WTC11 (cell line): Measurements from ENCODE around the gene IFNA10. TPM values are rescaled to one million over a fixed set of nuclear protein-coding genes. Genes with fewer than 3 reads are reported as not detected.
"Not testable (repeated sequence)": the region's sequence is repeated elsewhere in the genome, so short reads cannot be mapped to it uniquely, and the experiment has no call there.

Experiments
- ATAC-seq: fragments of 200-7000 bp; cut with Tn5 transposase; 2 replicates; pipeline ENCODE4 v1.10.0; 2021; ENCODE audit warnings: mild to moderate bottlenecking, moderate library complexity
- CTCF ChIA-PET: fragments of 300-600 bp; sonication (Branson Sonifier 250); formaldehyde crosslinking; loops from one replicate; lab custom pipeline; 2021; ENCODE audit warnings: antibody characterized with exemption; lab: Charles Lee
- POLR2A ChIA-PET: fragments of 350-600 bp; sonication (Branson Sonifier 250); formaldehyde crosslinking; loops from one replicate; lab custom pipeline; 2021; ENCODE audit warnings: antibody characterized with exemption; lab: Charles Lee
- DNase-seq: peaks from one replicate; pipeline ENCODE4 v3.0.0; 2021; ENCODE audit warnings: low spot score
- H3K27ac Mint-ChIP-seq: 2 replicates; pipeline ENCODE4 v1.8.0; 2021; ENCODE audit warnings: mixed read lengths
- H3K27me3 Mint-ChIP-seq: 2 replicates; pipeline ENCODE4 v1.8.0; 2021; ENCODE audit warnings: low read depth, mild to moderate bottlenecking, moderate library complexity, mixed read lengths
- H3K36me3 Mint-ChIP-seq: 2 replicates; pipeline ENCODE4 v1.8.0; 2021; ENCODE audit warnings: mixed read lengths
- H3K4me1 Mint-ChIP-seq: 2 replicates; pipeline ENCODE4 v1.8.0; 2022; ENCODE audit warnings: mixed read lengths
- H3K4me3 Mint-ChIP-seq: 2 replicates; pipeline ENCODE4 v1.8.0; 2021; ENCODE audit warnings: mild to moderate bottlenecking, moderate library complexity, mixed read lengths
- H3K9me3 Mint-ChIP-seq: 2 replicates; pipeline ENCODE4 v1.8.0; 2021; ENCODE audit warnings: mixed read lengths
- ATF1 ChIP-seq: sonication (generic); formaldehyde crosslinking; IDR thresholded peaks from 2 replicates; pipeline ENCODE4 v1.8.1; 2023; ENCODE audit warnings: mild to moderate bottlenecking, moderate library complexity, missing genetic modification reagents
- ETV6 ChIP-seq: sonication (generic); formaldehyde crosslinking; IDR thresholded peaks from 2 replicates; pipeline ENCODE4 v1.8.1; 2022; ENCODE audit warnings: mild to moderate bottlenecking, missing genetic modification reagents
- GABPB1 ChIP-seq: sonication (generic); formaldehyde crosslinking; IDR thresholded peaks from 2 replicates; pipeline ENCODE4 v1.8.1; 2023; ENCODE audit warnings: mild to moderate bottlenecking, missing genetic modification reagents
- TEAD1 ChIP-seq: sonication (generic); formaldehyde crosslinking; IDR thresholded peaks from 2 replicates; pipeline ENCODE4 v1.8.0; 2022; ENCODE audit warnings: mild to moderate bottlenecking, missing genetic modification reagents
- TP53 ChIP-seq: sonication (generic); formaldehyde crosslinking; IDR thresholded peaks from 2 replicates; pipeline ENCODE4 v1.8.1; 2023; ENCODE audit warnings: mild to moderate bottlenecking, missing genetic modification reagents
- total RNA-seq: library from RNA; stranded (reverse); gene quantifications from 3 replicates; pipeline ENCODE4 v1.2.3, GENCODE V29; 2021
- TF ChIP-seq, protein P1 (sequence below): fragments of 250-450 bp; sonication (Bioruptor Pico); IDR thresholded peaks from 2 replicates; pipeline ENCODE4 v1.9.0; 2021; ENCODE audit warnings: mild to moderate bottlenecking, borderline replicate concordance
- TF ChIP-seq, protein P2 (sequence below): sonication (generic); formaldehyde crosslinking; IDR thresholded peaks from 2 replicates; pipeline ENCODE4 v1.8.1; 2023; ENCODE audit warnings: mild to moderate bottlenecking, moderate library complexity, missing genetic modification reagents
- TF ChIP-seq, protein P3 (sequence below): sonication (generic); formaldehyde crosslinking; IDR thresholded peaks from 2 replicates; pipeline ENCODE4 v1.8.1; 2023; ENCODE audit warnings: mild to moderate bottlenecking, missing genetic modification reagents
- TF ChIP-seq, protein P4 (sequence below): sonication (generic); formaldehyde crosslinking; IDR thresholded peaks from 2 replicates; pipeline ENCODE4 v1.8.1; 2023; ENCODE audit warnings: mild to moderate bottlenecking, missing genetic modification reagents, moderate library complexity
- TF ChIP-seq, protein P5 (sequence below): sonication (generic); formaldehyde crosslinking; IDR thresholded peaks from 2 replicates; pipeline ENCODE4 v1.8.0; 2022; ENCODE audit warnings: mild to moderate bottlenecking, missing genetic modification reagents
- TF ChIP-seq, protein P6 (sequence below): sonication (generic); formaldehyde crosslinking; IDR thresholded peaks from 2 replicates; pipeline ENCODE4 v1.8.0; 2022; ENCODE audit warnings: mild to moderate bottlenecking, missing genetic modification reagents

IFNA10 gene
- total RNA-seq, 1 experiment from 2014 or later: not detected

DNA sequence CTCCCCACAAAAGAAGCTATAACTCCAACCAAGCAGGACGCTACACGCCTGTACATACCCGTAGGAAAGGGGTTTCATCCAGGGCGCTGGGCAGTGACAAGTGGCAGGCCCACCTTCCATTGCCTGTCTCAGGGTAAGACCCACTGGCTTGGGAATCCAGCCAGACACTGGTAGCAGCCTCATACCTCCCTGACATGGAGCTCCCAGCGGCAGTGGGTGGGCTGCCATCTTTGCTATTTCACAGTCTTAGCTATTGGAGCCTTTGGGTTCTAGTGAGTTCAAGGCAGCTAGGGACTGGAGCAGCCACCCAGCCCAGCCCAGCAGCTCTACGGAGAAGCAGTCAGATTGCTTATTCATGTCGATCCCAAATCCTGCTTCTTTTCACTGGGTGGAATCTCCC, 3.4 kb upstream of the IFNA10 start (continued):
- TF ChIP-seq TEAD1 (no peak), GABPB1 (CRISPR knock-in tag) (no peak), TP53 (no peak), ATF1 (CRISPR knock-in tag) (no peak), ETV6 (CRISPR knock-in tag) (no peak)
- TF ChIP-seq, protein P1, sequence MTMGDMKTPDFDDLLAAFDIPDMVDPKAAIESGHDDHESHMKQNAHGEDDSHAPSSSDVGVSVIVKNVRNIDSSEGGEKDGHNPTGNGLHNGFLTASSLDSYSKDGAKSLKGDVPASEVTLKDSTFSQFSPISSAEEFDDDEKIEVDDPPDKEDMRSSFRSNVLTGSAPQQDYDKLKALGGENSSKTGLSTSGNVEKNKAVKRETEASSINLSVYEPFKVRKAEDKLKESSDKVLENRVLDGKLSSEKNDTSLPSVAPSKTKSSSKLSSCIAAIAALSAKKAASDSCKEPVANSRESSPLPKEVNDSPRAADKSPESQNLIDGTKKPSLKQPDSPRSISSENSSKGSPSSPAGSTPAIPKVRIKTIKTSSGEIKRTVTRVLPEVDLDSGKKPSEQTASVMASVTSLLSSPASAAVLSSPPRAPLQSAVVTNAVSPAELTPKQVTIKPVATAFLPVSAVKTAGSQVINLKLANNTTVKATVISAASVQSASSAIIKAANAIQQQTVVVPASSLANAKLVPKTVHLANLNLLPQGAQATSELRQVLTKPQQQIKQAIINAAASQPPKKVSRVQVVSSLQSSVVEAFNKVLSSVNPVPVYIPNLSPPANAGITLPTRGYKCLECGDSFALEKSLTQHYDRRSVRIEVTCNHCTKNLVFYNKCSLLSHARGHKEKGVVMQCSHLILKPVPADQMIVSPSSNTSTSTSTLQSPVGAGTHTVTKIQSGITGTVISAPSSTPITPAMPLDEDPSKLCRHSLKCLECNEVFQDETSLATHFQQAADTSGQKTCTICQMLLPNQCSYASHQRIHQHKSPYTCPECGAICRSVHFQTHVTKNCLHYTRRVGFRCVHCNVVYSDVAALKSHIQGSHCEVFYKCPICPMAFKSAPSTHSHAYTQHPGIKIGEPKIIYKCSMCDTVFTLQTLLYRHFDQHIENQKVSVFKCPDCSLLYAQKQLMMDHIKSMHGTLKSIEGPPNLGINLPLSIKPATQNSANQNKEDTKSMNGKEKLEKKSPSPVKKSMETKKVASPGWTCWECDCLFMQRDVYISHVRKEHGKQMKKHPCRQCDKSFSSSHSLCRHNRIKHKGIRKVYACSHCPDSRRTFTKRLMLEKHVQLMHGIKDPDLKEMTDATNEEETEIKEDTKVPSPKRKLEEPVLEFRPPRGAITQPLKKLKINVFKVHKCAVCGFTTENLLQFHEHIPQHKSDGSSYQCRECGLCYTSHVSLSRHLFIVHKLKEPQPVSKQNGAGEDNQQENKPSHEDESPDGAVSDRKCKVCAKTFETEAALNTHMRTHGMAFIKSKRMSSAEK (CRISPR knock-in tag): no peak
- TF ChIP-seq, protein P2, sequence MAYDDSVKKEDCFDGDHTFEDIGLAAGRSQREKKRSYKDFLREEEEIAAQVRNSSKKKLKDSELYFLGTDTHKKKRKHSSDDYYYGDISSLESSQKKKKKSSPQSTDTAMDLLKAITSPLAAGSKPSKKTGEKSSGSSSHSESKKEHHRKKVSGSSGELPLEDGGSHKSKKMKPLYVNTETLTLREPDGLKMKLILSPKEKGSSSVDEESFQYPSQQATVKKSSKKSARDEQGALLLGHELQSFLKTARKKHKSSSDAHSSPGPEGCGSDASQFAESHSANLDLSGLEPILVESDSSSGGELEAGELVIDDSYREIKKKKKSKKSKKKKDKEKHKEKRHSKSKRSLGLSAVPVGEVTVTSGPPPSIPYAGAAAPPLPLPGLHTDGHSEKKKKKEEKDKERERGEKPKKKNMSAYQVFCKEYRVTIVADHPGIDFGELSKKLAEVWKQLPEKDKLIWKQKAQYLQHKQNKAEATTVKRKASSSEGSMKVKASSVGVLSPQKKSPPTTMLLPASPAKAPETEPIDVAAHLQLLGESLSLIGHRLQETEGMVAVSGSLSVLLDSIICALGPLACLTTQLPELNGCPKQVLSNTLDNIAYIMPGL (CRISPR knock-in tag): no peak
- TF ChIP-seq, protein P3, sequence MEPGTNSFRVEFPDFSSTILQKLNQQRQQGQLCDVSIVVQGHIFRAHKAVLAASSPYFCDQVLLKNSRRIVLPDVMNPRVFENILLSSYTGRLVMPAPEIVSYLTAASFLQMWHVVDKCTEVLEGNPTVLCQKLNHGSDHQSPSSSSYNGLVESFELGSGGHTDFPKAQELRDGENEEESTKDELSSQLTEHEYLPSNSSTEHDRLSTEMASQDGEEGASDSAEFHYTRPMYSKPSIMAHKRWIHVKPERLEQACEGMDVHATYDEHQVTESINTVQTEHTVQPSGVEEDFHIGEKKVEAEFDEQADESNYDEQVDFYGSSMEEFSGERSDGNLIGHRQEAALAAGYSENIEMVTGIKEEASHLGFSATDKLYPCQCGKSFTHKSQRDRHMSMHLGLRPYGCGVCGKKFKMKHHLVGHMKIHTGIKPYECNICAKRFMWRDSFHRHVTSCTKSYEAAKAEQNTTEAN (CRISPR knock-in tag): no peak
- TF ChIP-seq, protein P4, sequence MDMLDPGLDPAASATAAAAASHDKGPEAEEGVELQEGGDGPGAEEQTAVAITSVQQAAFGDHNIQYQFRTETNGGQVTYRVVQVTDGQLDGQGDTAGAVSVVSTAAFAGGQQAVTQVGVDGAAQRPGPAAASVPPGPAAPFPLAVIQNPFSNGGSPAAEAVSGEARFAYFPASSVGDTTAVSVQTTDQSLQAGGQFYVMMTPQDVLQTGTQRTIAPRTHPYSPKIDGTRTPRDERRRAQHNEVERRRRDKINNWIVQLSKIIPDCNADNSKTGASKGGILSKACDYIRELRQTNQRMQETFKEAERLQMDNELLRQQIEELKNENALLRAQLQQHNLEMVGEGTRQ (CRISPR knock-in tag): no peak
- TF ChIP-seq, protein P5, sequence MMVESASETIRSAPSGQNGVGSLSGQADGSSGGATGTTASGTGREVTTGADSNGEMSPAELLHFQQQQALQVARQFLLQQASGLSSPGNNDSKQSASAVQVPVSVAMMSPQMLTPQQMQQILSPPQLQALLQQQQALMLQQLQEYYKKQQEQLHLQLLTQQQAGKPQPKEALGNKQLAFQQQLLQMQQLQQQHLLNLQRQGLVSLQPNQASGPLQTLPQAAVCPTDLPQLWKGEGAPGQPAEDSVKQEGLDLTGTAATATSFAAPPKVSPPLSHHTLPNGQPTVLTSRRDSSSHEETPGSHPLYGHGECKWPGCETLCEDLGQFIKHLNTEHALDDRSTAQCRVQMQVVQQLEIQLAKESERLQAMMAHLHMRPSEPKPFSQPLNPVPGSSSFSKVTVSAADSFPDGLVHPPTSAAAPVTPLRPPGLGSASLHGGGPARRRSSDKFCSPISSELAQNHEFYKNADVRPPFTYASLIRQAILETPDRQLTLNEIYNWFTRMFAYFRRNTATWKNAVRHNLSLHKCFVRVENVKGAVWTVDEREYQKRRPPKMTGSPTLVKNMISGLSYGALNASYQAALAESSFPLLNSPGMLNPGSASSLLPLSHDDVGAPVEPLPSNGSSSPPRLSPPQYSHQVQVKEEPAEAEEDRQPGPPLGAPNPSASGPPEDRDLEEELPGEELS (CRISPR knock-in tag): no peak
- TF ChIP-seq, protein P6, sequence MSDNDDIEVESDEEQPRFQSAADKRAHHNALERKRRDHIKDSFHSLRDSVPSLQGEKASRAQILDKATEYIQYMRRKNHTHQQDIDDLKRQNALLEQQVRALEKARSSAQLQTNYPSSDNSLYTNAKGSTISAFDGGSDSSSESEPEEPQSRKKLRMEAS (CRISPR knock-in tag): no peak

DNA sequence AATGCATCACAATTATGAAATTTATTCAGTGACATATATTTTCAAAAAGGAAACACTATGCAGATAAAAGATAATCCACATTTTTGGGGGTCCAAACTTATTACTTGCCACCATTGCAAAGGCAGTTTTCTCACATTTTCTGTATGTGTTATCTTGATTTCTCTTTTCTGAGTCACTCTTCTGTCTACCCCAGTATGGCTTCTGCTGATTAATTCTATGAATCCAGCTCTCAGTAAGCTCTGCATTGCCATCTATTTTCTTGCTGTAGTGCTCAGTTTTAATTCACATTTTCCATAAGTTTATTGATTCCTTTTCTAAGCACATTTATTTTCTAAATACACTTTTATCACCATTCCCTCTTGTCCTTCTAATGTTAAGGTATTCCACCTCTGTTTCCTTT, 1.7 kb downstream of the IFNA10 start:
- Mint-ChIP-seq H3K27me3 (peaks cover 7% of the 10 kb centered on the region; the same call in 1 of the 2 replicates), H3K4me1 (no peaks in the 10 kb centered on the region), H3K36me3 (no peaks in the 10 kb centered on the region), H3K4me3 (no peak overlapping the region), H3K27ac (no peak overlapping the region), H3K9me3 (peaks cover 6% of the 10 kb centered on the region; the same call in 1 of the 2 replicates)
- no peak for ATAC-seq
- POLR2A ChIA-PET: no interaction called here
- no peak for DNase-seq
- TF ChIP-seq, protein P4 (CRISPR knock-in tag): no peak
- no peak for TF ChIP-seq TP53
- TF ChIP-seq, all 79 proteins: peak for 0
- CTCF ChIA-PET: no interaction called here

DNA sequence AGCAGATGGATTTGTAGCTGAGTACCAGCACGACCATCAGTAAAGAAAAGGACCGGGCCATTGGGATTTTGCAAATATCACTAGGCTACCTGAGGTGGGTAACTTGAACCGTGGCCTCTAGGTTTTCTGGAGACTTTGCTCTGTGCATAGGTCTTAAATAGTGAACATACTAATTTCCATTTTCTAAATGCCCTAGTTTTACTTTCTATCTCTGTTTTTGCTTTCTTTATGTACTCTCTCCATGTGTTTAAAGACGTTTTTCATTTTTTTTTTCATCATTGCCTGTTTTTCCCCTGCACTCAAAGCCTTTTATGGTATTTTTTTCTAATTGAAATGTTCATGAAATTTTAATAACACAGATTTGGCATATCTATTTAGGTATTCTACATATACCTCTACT, 4.8 kb downstream of the IFNA10 start, which contains the start of gene IFNA7:
TSS of gene IFNA7 (minus strand) at position 101 of the 400 bp plus-strand sequence. CDS start at position 61, 40 bp downstream.
- H3K36me3 Mint-ChIP-seq, DNase-seq, H3K27me3 Mint-ChIP-seq, H3K4me1 Mint-ChIP-seq, H3K9me3 Mint-ChIP-seq, H3K4me3 Mint-ChIP-seq, POLR2A ChIA-PET, ATAC-seq, H3K27ac Mint-ChIP-seq: not testable (repeated sequence)
- CTCF ChIA-PET: interaction anchor here (0.5 kb wide), 1 partner anchor 117 kb away, joined by 4 read pairs; no protein-coding TSS in a partner anchor
